Measurements from ENCODE around the gene CACNB3. TPM values are rescaled to one million over a fixed set of nuclear protein-coding genes. Genes with fewer than 3 reads are reported as not detected.

Gene CACNB3
- total and polyA plus RNA-seq, 11 donors, result 3.2 to 11.2 (median 5.3) TPM

DNA sequence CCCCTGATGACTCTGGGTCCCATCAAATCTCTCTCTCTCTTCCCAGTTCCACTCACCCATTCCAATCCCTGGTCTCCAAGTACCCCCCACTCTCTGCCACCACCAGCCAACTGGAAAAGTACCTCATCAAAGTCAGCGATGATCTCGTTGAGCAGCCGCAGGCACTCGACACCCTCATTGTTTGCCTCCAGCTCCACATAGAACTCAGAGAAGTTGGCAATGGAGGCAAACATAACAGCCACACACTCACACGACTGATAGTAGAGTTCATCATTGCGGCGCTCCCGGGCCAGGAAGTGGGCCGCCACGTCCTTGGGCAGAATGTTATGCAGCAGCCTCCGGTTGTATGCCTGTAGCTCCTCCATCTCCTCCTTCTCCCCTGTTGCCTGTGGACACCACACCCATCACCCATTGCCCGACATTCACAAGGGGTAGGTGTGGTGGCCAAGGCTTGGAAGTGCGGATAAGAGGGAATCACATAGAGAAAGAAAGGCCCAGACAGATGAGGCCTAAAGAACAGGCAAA, 46.6 kb upstream of the CACNB3 start:
- peak overlapping the region in 4 of 12 donors; percentile 8 to 46 (median 24) for H3K27ac ChIP-seq
- DNase-seq, result no peak

DNA sequence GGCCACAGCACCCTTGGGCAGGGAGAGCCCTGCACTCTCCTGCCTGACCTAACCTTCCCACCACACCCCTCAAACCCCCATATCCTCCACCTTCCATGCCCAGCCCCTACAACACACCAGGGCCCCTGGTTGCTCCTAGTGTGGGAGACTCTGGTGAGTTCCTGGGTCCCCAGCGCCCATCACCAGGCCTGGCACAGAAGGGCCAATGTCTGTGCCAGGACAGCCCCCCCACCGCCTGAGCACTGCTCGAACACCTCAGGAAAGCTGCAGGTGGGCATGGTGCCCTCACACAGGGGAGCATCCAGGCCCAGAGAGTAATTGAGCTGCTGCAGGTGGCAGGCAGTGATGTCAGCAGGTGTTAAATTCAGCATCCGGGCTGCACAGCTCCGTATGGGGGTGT, 44.6 kb upstream of the CACNB3 start:
- Histone ChIP-seq H3K4me3 (no peak overlapping the region), H3K27me3 (no peaks in the 10 kb centered on the region), H3K27ac (peak overlapping the region in 2 of 12 donors; percentile 10 to 27), H3K36me3 (peaks cover 0 to 96% (median 86%) of the 10 kb centered on the region in 9 donors), H3K9me3 (no peaks in the 10 kb centered on the region), H3K4me1 (peaks cover 0 to 42% (median 14%) of the 10 kb centered on the region in 12 donors)
- intact Hi-C loops (cut with DNase I), result no loop called here
- ATAC-seq (no peak), DNase-seq (no peak)
- 84 to 89% (median 87%) methylated on average over 5 of the region's 5 CpGs for WGBS, 4 donors
- TF ChIP-seq, protein P1, sequence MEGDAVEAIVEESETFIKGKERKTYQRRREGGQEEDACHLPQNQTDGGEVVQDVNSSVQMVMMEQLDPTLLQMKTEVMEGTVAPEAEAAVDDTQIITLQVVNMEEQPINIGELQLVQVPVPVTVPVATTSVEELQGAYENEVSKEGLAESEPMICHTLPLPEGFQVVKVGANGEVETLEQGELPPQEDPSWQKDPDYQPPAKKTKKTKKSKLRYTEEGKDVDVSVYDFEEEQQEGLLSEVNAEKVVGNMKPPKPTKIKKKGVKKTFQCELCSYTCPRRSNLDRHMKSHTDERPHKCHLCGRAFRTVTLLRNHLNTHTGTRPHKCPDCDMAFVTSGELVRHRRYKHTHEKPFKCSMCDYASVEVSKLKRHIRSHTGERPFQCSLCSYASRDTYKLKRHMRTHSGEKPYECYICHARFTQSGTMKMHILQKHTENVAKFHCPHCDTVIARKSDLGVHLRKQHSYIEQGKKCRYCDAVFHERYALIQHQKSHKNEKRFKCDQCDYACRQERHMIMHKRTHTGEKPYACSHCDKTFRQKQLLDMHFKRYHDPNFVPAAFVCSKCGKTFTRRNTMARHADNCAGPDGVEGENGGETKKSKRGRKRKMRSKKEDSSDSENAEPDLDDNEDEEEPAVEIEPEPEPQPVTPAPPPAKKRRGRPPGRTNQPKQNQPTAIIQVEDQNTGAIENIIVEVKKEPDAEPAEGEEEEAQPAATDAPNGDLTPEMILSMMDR (IDR thresholded peaks at IDR 0.05), result no peak
- TF ChIP-seq POLR2A (IDR thresholded peaks at IDR 0.05), result no peak

More for the DNA sequence above, 46.6 kb upstream of the CACNB3 start:
- H3K36me3 ChIP-seq, result peaks cover 0 to 100% (median 89%) of the 10 kb centered on the region in 9 donors
- H3K4me3 ChIP-seq, result no peak overlapping the region
- intact Hi-C loops (cut with DNase I), result no loop called here
- no peaks in the 10 kb centered on the region for H3K9me3 ChIP-seq
- H3K27me3 ChIP-seq, result no peaks in the 10 kb centered on the region
- WGBS, 4 donors, result 77 to 85% (median 80%) methylated on average over 13 of the region's 13 CpGs
- no peak for ATAC-seq
- peaks cover 0 to 42% (median 17%) of the 10 kb centered on the region in 12 donors for H3K4me1 ChIP-seq
- TF ChIP-seq, protein P1 (IDR thresholded peaks at IDR 0.05), result no peak
- TF ChIP-seq POLR2A (IDR thresholded peaks at IDR 0.05), result no peak

DNA sequence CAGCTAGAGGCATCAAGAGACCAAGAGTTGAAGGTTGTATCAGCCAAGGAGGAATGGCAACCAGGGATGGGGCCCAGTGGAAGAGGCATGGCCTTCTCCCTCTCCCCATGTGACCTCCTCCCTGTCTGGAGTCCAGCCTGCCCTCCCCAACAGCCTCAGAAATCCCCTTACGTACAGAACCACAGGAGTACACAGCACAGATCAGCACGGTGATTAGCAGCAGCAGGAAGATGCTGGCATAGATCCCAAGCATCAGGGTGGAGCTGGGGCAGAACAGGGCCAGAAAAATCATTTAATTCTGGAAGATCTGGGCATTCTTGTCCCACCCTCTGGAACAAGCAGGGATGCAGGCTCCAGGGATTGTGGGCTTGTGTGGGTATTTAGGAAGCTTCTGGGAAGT, 43.8 kb upstream of the CACNB3 start:
- H3K27ac ChIP-seq, result peak overlapping the region in 1 of 12 donors; percentile 15
- DNase-seq (no peak), ATAC-seq (no peak)
- WGBS, 4 donors, result 12 to 37% (median 21%) methylated on average over 2 of the region's 2 CpGs
- no peaks in the 10 kb centered on the region for H3K27me3 ChIP-seq
- TF ChIP-seq POLR2A (IDR thresholded peaks at IDR 0.05), result no peak
- TF ChIP-seq, protein P1 (IDR thresholded peaks at IDR 0.05), result no peak
- H3K4me3 ChIP-seq, result no peak overlapping the region
- peaks cover 3 to 45% (median 22%) of the 10 kb centered on the region in 12 donors for H3K4me1 ChIP-seq
- H3K36me3 ChIP-seq, result peaks cover 0 to 87% (median 79%) of the 10 kb centered on the region in 9 donors
- intact Hi-C loops (cut with DNase I), result no loop called here
- H3K9me3 ChIP-seq, result no peaks in the 10 kb centered on the region

- intact Hi-C loops (cut with DNase I), result no loop called here
- no peaks in the 10 kb centered on the region for H3K9me3 ChIP-seq
- no peak overlapping the region for H3K4me3 ChIP-seq
- H3K27ac ChIP-seq, result peak overlapping the region in 3 of 12 donors; percentile 15 to 96 (median 28)
- WGBS, 4 donors, result 92 to 96% (median 94%) methylated on average over 8 of the region's 8 CpGs
- TF ChIP-seq POLR2A (IDR thresholded peaks at IDR 0.05), result no peak
- TF ChIP-seq, protein P1 (IDR thresholded peaks at IDR 0.05), result no peak
- H3K4me1 ChIP-seq, result peaks cover 8 to 53% (median 29%) of the 10 kb centered on the region in 12 donors
- DNase-seq (no peak), ATAC-seq (no peak)
- H3K36me3 ChIP-seq, result peaks cover 0 to 80% (median 73%) of the 10 kb centered on the region in 9 donors
- H3K27me3 ChIP-seq, result no peaks in the 10 kb centered on the region
Measured at GRCh38 chr12:48775299-48775698, 43.0 kb upstream of the CACNB3 start.

Measured in heart left ventricle (tissue), 16 donors.